SU-DHL-6 (cell line): ENCODE results near the gene ATP5MC3.

Experiments used
- CTCF ChIP-seq: fragments of 200-600 bp; sonication (generic); IDR thresholded peaks from one replicate; pipeline ENCODE4 v1.5.1; 2017; ENCODE audit warnings: antibody characterized with exemption, mild to moderate bottlenecking, low read length, moderate library complexity; ENCODE audit not compliant: insufficient read depth, poor library complexity, severe bottlenecking
- EZH2phosphoT487 ChIP-seq: fragments of 200-600 bp; sonication (generic), shearing (Covaris generic); conservative IDR thresholded peaks from 2 replicates; pipeline ENCODE4 v1.6.1; 2018; ENCODE audit warnings: mild to moderate bottlenecking, antibody characterized with exemption, low read length, moderate library complexity, mixed read lengths

GRCh38 chr2:175220075-175220474, 38.6 kb upstream of the ATP5MC3 start:
- TF ChIP-seq CTCF = no peak
- no peak for TF ChIP-seq EZH2phosphoT487
